ENCODE data around the gene INPP4A. TPM values are rescaled to one million over a fixed set of nuclear protein-coding genes. Genes with fewer than 3 reads are reported as not detected.

INPP4A gene
- polyA plus RNA-seq, 12 donors: 12.0 to 18.1 (median 14.2) TPM; not detected in 1

DNA sequence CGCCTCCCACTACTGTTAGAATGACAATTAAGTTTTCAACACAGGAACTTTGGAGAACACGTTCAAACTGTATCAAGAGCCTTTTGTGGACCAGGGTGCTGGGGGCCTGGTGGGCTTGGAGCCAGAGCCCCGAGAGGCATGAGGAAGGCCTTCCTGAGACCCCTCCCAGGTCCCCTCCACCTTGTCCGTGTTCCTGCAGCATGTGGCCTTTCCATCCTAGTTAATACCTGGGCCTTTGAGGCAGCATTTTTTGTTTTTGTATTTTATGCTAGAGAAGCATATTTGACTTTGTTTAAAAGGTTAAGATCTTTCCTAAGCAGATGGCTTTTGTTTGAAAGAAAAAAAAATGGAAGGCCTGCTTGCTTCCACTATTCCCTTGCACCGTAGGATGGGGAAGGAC is 68.0 kb downstream of the INPP4A start:
- no peak for DNase-seq

DNA sequence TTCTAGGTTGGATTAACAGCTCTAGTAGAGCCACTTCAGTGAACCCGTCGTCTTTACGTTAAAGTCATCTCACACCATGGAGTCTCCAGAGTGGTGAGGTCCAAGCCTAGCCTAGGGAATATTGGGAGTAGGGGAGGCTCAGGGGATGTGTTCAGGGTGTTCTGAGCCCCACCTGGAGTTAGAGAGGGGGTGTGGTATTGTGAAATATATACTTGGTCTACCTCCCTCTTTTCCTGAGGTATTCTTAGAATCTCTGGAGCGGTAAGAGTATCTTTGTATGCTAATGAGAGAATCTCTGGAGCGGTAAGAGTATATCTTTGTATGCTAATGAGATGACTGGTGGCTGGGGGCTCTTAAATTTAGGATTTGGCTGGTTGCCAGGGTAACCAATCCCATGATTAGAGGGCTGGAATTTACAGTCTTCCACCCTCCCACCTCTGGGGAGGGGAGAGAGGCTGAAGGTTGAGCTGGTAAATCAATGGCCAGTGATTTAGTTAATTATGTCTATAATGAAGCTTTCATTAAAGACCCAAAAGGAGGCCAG is 69.5 kb downstream of the INPP4A start:
- DNase-seq: no peak

DNA sequence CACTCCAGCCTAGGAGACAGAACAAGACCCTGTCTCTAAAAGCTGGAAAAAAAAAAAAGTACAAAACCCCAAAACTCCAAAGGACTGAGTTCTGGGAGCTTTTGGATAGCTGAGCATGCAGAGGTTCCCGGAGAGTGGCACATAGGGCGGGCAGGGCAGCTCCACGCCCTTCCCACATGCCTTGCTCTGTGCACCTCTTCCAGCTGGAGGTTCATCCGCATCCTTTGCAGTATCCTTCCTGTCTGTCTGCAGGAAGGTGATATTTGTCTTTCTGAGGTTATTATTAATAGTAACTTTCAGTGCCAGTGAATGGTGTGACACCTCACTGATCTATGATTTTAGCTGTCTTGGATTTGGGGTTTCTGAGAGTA is 70.2 kb downstream of the INPP4A start:
- DNase-seq: no peak

DNA sequence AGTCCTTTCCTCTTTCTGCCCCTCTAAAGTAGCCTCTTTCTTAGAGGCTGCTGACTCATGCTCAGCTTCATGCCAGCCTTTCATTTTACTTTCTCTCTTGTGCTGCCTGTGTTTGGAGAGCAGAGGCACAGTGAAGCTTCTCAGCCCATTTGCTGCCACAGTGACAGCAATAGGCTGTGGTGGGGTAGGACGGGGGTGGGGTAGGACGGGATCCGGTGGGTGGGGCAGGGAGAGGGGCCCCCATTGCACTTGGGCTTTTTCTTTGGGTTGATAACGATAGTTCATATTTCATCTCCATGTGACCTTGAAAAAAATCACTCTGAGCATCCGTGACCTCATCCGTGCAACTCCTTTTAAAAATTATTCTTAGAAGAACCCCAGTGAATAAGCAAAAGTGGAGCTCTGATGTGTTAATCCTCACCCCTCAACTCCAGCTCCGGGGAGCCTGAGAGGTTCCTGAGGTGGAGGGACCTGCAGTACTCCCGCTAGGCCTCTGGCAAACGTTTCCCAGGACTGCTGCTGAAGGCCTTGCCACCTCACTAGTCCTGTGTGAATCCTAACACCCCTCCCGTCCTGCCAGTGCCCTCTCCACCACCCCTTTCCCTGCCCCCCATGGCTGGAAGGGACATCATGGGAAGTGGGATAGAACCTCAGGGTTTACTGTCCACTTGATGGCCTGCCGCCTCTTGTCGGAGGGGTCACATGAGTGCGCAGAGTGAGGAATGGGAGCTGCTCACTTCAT is 70.8 kb downstream of the INPP4A start:
- no peak for DNase-seq

DNA sequence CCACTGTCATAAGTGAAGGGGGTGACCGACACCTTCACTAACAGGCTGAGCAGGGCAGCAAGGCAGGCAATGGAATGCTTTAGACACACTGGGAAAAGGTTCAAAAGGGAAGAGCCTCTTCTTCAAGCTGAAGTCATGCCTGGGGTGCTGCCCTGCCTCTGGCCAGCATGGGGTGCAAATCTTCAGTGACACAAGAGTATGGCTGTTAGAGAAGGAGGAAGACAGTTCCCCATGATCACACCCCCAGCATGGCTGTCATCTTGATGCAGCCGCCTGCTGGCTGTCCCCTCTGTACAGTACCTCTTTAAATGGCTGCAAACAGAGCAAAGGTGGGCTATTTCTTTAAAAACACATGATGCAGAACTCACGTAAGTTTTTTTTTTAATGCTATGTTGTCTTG is 71.9 kb downstream of the INPP4A start:
- DNase-seq: no peak

DNA sequence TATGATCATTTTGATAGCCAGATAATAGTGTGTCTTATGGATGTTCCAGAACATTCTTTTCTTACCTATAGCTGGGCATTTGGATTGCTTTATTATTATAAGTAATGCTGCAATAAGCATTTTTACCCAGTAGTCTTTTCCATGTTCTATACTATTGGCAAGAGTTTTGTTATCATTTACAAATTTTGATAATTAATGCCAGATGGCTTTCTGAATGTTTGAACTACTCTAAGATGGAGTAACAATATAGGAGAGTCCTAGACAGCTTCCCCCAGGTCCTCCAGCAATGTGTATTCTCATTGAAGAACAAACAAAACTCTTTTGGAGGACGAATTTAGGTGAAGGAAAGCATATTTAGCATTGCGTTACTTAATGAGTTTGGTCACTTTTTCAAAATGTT is 73.0 kb downstream of the INPP4A start:
- DNase-seq: no peak

DNA sequence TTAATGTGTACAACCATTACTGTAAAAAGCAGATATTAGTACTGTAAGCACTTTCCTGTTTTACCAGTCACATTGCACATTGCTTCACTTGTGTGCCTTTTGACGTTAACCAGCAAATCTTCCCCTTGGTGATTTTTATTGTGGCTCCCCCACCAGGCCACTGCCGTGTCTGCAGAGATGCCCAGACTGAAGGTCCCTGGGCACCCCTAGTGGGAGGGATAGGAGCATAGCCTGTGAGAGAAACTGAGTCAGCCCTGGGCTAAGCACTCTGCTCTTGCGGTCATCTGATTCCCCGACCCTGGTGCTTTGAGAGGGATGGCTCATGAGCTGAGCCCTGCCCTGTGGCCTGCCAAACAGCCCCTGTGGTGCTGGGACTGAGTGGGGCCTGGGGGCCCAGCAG is 73.4 kb downstream of the INPP4A start:
- no peak for DNase-seq

DNA sequence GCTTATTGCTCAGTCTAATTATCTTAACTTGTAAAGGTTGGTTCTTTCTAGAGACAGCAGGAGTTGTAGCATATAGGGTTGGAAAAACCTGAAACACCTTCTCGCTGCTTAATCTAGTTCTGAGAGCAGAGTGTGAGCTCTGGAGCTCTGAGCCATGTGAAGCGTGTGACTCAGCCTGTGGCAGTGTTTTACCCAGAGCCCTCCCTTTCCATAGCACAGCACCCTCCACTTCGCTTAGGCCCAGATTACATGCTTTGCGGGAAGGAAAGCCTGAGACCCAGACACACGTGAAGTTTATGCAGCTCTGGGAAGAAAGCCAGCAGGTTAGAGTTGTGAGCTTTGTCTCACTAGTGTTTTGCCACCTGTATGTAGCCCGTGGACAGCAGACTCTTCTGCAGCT is 74.5 kb downstream of the INPP4A start:
- DNase-seq: no peak

DNA sequence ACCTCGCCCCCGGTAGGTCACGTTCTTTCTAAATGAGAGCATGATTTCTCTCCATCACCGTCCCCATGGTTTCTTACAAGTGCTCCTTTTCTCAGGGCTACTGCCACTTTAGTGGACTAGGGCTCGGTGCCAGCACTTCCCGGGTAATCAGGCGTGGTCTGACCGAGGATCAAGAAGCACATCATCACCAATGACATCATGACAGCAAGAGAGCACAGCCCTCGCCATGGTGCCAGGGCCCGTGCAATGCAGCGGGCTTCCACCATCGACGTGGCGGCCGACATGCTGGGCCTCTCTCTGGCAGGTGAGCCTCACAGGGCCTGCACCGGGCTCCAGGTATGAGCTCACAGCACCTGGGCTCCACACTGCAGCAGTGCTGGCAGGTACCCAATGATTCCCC is 75.2 kb downstream of the INPP4A start:
- no peak for DNase-seq

DNA sequence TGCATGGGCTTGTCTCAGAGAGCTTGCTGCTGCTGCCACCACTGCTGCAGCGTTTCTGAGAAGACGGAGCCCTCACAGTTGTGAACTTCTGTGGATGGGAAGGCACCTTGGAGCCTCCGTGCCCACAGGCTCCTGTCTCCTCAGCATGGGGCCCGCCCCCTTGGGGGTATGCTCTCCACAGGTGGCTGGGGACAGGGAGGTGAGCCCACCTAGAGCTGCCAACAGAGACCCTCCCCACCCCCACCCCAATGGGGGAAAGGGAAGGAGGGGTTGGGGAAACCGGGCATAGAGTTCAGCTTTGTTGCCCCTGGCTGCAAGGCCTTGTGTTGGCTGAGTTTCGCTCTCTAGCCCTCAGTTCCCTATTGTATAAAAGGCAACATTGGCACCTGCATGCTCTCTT is 76.1 kb downstream of the INPP4A start:
- no peak for DNase-seq

DNA sequence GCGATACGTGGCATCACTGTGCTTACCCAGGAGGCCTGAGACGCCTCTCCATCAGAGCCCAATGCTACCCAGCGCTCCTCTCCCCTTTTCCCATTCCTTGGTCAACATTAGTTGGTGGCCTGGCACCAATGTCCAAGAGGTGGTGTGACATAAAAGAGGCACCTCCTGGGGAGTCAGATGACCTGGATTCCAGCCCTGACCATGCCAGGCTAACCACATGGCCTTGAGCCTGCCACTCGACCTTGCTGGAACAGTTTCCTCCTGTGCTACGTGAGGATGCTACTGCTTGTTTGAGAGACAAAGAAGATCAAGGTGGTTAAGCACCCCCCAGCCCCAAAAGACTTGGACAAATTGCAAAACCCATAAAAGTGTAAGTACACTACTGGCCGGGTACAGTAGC is 76.6 kb downstream of the INPP4A start:
- DNase-seq: no peak

DNA sequence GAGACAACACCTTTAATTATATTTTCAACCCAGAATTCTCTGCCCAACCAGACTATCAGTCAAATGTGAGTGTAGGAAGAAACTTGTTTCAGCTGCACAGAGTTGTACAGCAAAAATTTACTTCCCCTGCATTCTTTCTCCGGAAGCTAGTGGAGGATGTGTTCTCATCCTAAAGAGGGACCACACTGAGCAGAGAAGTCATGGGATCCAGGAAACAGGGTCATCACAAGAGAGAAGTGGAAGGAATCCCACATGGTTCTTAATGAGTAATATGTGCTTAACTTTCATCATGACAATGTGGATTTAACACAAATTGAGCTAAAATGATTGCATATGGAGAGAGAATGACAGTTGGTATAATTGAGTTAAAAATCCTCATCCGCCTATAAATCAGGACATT is 78.2 kb downstream of the INPP4A start:
- no peak for DNase-seq

DNA sequence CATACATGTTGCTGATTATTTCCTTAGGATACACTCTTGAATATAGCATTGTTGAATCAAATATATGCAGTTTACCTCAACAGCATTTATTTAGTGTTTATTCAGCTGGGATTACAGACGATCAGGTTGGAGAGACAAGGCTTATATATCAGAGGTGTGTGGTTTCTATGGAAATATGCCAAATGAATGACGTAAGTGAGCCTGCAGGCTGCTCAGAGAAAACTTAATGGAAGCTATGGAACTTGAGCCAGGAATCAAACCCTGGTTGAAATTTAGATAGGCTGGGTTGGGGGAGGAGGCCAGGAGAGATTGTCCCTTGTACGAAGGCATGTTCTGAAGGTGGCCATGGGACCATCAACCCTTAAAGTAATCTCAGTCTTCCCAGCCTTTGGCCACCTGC is 79.5 kb downstream of the INPP4A start:
- DNase-seq: no peak

DNA sequence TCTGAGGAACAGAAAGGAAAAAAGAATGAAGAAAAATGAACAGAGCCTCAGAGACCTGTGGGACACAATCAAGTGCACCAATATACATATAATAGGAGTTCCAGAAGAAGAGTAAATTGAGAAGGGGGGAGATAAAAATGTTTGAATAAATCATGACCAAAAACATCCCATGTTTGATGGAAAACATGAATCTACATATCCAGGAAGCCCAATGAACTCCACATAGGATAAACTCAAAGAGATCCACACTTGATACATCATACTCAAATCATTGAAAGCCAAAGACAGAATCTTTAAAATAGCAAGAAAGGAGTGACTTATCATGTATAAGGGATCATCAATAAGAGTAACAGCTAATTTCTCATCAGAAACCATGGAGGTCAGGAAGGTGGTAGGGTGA is 83.7 kb downstream of the INPP4A start:
- no peak for DNase-seq

DNA sequence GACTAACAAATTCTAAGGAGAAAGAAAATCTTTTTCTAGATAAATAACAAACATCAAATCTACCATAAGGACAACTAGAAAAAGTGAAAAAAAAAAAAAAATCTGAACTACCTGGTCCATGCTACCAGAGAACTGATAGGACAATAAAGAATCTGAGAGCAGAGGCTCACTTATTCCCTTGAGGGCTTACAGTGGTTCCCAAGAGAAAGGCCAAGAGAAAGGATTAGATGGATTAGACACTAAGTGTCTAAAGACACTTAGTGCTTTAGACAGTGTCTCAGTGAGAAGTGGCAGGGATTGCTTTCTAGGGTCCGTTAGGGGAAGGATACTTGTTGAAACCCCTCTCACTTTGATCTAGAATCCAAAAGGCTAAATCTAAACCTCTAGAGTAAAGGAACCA is 85.5 kb downstream of the INPP4A start:
- DNase-seq: no peak

DNA sequence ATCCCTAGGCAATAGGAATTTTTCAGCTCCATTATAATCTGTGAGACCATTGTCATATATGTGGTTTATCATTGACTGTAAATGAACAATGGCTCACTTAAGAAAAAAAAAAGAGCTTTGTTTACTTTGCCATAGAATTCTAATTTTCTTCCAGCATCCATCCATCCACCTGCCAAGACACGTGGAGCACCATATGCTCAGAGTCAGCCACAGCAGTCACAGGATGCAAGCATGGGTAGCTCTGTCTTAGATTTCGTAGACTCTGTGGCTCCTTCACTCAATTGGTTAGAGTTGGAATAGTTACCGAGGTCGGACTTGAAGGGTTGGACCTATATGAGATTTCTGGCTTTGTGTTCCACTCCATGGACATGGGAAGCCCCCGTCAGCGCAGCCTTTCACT is 88.1 kb downstream of the INPP4A start:
- DNase-seq: no peak

DNA sequence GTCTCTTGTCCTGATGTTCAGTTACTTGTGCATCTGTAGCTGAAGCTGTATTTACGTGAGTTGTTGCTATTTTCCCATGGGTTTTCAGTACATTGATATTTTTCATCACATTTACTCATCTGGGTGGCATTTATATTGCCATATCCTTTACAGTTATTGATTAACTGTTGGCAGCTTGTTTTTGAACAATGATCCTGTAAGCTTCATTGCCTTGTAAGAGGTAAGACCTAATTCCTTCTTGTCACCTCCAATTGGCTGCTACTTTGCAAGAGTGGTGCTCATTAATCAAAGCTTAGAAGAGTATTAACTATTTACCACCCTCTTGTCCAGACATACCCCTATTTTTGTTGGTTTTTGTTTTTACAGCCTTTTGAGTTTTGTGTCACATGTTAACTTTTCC is 88.9 kb downstream of the INPP4A start:
- DNase-seq: no peak

DNA sequence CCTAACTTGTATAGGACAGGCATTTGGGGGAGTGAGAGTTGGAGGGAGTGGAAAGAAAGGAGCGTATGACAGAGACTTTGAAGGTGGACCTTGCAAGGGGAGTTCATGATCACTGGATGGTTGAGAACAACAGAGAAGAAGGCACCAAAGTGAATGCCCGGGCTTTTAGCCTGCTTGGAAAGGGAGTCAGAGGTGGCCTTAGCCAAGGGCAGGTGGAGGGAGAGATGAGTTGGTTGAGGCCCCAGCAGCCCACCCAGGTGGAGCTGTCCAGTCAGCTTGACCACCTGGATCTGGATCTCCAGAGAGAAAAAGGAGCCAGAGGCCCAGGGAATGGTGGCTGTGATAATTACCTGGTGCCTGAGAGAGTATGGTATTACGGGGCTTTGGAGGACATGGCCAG is 90.1 kb downstream of the INPP4A start:
- no peak for DNase-seq

DNA sequence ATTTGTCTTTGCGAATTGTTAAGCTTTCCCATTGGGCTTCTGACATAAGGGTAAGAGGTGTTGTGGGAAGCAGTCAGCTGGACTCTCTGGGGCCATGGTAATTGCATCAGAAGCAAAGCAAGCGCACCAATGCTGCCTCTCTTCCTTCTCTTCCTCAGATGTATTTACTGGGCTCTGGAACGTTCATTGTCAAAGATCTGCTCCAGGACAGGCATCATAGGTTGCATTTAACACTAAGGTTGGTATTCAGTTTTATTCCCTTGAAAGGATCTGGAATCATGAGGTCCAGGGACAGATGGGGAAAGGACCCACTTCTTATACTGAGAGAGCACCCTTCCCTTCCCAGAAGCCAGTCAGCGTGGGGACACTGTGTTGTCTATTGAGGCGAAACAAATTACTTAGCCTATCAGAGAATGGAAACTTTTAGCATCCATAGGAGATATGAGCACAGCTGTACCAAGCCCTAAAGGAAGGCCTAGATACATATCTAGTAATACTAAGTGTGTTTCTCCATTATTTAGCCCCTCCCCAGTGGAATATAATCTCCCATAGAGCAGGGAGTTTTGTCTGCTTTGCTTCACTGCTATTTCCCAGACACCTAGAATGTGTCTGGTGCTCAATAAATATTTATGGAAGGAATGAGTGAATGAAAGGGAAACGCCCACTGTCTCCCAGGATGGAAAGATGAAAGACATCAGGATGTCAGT is 91.5 kb downstream of the INPP4A start:
- no peak for DNase-seq

DNA sequence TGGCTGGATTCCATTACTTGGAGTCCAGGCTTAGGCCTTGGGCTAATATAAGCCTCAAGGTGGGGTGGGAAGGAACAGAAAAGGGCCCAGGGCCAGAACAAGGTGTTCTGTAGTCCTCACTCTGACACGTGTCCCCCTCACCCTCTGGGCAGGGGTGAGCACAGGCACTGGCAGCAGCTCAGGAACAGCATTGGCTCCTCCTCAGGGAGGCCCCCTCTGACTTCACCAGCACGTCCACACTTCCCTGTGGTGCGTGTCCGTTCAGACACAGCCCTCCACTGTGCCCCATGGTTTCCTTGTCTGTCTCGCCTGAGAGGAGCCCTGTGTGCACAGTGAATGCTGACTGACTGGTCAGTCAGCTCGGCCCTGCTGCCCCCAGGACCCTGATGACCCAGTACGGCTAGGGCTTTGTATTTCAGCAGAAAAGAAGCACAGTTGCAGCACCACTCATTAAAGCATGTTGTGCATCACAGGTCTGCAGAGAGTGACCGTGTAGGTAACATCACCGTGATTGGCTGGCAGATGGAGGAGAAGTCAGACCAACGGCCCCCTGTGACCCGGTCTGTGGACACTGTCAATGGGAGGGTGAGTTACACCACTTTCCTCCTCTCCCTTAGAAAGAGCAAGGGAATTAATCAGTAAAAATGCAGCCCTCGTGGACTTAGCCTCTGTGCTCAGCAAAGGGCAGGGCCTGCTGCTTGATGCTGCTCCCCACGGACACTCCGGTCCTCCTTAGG is 92.9 kb downstream of the INPP4A start:
- no peak for DNase-seq

DNA sequence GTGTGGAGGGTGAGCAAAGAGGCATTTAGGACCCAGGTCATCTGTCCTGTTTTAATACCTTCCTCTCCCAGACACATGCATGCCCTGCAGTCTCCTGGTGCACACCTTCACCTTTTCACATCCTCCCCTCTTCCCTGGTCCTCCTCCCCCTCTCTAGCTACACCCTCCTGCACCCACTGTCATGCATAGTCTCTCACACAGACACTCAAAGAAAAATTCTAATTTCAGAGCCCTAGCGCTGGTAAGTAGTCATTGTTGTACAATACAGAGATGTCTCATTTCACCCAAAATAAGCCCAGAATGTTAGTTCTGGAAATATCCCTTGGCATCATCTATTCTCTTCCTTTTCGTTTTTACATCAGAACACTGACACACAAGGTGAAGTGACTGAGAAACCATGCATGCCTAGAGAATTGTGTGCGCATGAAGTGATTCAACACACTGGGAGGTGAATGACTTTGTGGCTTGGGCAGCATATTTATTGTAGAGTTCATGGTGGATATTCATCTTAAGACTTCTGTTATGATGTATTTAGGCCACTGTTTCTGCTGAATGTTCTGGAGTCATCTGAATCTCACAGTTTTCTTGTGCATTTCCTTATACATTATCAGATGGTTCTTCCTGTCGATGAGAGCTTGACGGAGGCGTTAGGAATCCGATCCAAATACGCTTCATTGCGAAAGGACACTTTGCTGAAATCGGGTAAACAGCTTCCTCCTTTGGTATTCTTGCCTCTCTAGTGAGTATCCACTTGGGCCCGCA is 93.8 kb downstream of the INPP4A start:
- DNase-seq: no peak

All from muscle of arm (tissue), 12 donors.